HT1080 (cell line): ENCODE results near the gene TTC3. TPM values are rescaled to one million over a fixed set of nuclear protein-coding genes. Genes with fewer than 3 reads are reported as not detected.
"Not testable (repeated sequence)": the region's sequence is repeated elsewhere in the genome, so short reads cannot be mapped to it uniquely, and the experiment has no call there.

ENCODE experiments used
- DNase-seq: peaks from one replicate; pipeline ENCODE4 v3.0.0-alpha.2; 2015; ENCODE audit warnings: low read depth
- polyA plus RNA-seq, 2 experiments: library from polyadenylated mRNA; depleted of rRNA; stranded (reverse); fragments of >200 nt; gene quantifications; 2 replicates each; pipeline ENCODE4 v1.2.3, GENCODE V29; 2015
- total RNA-seq: library from RNA; depleted of rRNA; stranded (reverse); fragments of >200 nt; shearing (Covaris generic); gene quantifications from 2 replicates; pipeline ENCODE4 v1.2.3, GENCODE V29; 2014; rRNA removed

TTC3 gene
- 65.3 and 68.8 TPM in 2 replicates for total RNA-seq
- polyA plus RNA-seq (2015; cell fraction: cytosol; rRNA removed), result 44.0 and 65.4 TPM in 2 replicates
- 44.3 and 54.0 TPM in 2 replicates for polyA plus RNA-seq (2015; cell fraction: nucleus; rRNA removed)

DNA sequence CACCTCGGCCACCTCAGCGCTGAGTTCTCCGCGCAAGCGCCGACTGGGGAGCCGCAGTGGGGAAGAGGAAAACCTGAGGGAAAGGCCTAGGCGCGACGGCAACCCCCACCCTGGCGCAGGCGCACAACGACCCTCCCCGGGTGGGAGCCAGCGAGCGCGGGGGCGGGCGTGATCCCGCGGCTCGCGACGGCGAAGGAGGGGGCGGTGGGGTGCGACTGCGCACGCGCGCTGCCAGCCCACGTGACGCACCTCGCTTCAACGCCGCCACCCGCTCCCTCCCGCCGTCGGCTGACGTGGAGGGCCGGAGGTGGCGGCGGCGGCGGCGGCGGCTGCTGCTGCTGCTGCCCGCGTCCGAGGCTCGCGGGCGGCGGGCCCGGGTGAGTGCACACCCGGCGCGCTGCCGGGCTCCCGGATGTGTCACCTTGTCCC lies at the start of gene TTC3, which contains the start of gene PIGP:
Gene TTC3 (plus strand): TSS at position 267 of the 429 bp plus-strand sequence. CDS start 14,004 bp downstream, outside the sequence.
Gene PIGP (minus strand): TSS at position 84 of the 429 bp plus-strand sequence. CDS start 556 bp downstream, outside the sequence.
- peak; percentile 92 for DNase-seq

- no peak for DNase-seq
Observed at GRCh38 chr21:37026499-37026898, 46.6 kb upstream of the TTC3 start.

GRCh38 chr21:37028570-37028969 lies 44.5 kb upstream of the TTC3 start:
- no peak for DNase-seq

DNA sequence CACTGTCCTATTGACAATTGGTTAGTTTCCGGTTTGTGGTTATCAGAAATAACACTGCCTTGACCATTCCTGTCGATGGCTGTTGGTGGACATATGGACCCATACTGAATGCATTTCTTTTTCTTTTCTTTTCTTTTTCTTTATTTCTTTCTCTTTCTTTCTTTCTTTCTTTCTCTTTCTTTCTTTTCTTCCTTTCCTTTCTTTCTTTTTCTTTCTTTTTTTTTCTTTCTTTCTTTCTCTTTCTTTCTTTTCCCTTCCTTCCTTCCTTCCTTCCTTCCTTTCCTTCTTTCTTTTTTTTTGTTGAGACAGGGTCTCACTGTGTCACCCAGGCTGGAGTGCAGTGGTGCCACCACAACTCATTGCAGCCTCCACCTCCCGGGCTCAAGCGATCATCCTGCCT lies 42.2 kb upstream of the TTC3 start:
- DNase-seq, result no peak

- no peak for DNase-seq
Observed at GRCh38 chr21:37032293-37032692, 40.8 kb upstream of the TTC3 start.

DNA sequence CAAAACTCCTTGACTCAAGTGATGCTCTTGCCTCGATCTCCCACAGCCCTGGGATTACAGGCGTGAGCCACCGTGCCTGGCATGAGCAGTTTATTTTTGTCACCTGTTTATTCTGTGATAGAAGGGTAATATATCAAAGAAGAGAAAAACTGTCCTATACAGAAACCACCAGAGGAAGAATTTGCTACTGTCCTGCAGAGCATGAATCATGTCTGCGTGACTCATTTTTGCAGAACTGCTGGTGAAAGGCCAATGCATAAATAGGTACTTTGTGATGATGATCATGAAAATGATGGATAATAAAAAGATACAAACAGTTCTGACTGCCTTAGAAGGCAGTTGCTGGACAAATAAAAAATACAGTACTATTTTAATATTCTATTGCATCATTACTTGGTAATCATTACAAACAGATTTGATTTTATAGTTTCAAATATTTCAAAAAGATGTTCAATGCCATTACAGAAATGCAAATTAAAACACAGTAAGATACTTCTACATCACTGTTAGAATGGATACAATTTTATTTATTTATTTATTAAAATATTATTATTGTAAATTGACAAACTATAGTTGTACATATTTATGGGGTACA lies 40.1 kb upstream of the TTC3 start:
- DNase-seq, result peak; percentile 83

- DNase-seq, result not testable (repeated sequence)
Observed at GRCh38 chr21:37034394-37034793, 38.7 kb upstream of the TTC3 start.

DNA sequence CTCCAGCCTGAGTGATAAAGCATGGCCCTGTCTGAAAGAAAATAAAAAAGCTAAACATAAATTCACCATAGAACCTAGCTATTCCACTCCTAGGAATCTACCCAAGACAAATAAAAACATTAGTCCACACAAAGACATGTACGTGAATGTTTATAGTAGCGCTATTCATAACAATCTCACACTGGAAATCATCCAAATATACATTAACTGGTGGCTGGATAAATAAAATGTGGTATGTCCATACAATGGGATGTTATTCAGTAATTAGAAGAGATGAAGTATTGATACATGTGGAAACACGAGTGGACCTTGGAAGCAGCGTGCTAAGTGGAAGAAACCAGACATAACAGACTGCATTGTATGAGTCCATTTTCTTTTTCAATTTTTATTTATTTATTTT lies 36.9 kb upstream of the TTC3 start:
- DNase-seq, result no peak

- DNase-seq, result no peak
Observed at GRCh38 chr21:37039411-37040075, 33.5 kb upstream of the TTC3 start.

DNA sequence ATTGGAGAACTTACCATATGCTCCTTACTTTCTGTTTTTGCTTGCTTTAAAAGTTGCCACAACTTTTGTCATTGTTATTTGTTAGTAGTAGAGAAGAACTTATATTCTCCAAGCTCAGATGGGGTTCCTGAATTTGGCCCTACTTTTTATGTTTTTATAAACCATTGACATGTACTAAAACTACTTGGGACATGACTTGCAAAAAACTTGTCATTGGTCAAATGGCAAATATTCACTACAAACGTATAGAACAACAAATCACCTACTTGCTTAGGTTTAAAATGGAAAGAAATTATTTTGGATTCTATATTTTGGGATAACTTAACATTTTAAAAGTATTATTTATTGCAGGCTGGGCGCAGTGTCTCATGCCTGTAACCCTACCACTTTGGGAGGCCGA lies 32.8 kb upstream of the TTC3 start:
- no peak for DNase-seq

GRCh38 chr21:37041706-37042271 lies 31.3 kb upstream of the TTC3 start:
- no peak for DNase-seq

- no peak for DNase-seq
Observed at GRCh38 chr21:37043818-37044217, 29.2 kb upstream of the TTC3 start.

DNA sequence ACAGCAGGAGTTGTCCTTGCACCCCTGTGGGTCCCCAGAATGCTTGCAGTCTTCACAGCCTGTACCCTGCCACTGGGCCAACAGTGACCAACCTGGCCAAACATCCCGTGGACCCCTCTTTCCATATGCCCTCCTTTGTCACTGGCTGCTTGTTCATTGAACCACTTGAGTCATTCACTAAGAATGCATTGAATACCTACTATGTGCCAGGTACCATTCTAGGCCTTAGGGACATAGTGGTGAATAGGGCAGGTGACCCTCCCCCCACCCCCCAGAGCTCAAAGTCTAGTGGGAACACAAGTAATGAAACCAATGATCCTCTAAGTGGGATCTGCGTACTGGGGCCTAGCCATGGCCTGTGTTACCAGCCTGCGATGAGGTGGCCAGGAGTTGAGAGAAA lies 28.4 kb upstream of the TTC3 start:
- no peak for DNase-seq

DNA sequence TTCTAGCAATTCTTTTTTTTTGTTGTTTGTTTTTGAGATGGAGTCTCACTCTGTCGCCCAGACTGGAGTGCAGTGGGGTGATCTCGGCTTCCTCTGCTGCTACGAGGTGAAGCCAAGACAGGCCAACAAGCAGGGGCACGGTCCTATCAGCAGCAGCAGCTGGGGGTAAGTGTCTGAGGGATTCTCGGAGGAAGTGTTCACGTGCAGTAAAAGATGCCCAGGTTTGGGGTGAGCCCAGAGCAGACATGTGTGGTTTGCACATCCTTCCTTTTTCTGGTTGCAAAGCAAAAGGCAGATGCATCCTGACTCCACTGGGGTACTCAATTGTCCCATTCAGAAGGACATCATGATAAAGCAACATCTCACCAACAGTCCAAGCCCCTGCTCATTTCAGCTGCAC lies 27.9 kb upstream of the TTC3 start:
- DNase-seq, result no peak

GRCh38 chr21:37045556-37045955 lies 27.5 kb upstream of the TTC3 start:
- DNase-seq, result no peak

GRCh38 chr21:37047079-37047478 lies 26.0 kb upstream of the TTC3 start:
- DNase-seq, result peak; percentile 21

GRCh38 chr21:37049741-37050140 lies 23.3 kb upstream of the TTC3 start:
- DNase-seq, result not testable (repeated sequence)

DNA sequence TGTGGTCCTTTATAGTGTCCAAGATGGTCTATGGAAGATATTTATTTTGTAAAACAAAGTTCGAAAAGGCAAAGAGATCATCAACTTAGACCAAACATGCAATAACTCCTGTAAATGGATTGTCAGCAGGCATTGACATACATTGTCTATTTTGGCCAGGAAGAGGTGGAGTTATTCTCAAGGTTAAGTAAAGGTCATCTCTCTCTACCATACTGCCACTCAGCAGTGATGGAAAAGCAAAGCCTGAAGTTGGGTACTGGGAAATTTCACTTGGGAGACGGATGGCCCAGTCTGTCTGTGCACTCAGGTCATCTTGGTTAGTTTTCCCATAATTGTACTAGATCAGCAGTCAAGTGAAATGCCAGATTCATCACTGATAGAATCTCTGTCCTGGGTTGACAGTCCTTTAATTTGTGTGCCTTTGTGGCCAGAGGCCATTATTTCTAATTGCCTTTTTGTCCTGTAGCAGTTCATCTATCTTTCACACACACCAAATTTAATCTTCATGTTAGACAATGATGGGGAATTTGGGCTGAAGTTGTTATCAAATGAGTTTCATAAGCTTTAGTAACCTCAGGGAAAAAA lies 17.7 kb upstream of the TTC3 start:
- DNase-seq, result no peak

DNA sequence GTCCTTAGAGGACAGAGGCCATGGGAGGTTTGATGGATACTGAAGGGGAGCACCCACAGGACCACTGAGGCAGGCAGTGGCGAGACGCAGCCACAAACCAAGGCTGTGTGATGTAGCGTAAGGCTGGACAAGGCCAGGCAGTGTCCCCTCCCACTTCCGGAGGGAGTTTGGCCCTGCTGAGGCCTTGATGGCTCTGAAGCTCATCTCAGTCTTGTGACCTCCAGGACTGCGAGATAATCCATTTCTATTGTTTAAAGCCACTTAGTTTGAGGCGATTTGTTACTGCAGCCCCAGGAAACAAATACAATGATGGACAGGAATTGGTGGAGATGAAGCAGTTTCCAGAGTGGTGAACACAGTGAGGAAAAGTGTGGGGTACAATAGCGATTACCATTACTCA lies 15.4 kb upstream of the TTC3 start:
- no peak for DNase-seq

DNA sequence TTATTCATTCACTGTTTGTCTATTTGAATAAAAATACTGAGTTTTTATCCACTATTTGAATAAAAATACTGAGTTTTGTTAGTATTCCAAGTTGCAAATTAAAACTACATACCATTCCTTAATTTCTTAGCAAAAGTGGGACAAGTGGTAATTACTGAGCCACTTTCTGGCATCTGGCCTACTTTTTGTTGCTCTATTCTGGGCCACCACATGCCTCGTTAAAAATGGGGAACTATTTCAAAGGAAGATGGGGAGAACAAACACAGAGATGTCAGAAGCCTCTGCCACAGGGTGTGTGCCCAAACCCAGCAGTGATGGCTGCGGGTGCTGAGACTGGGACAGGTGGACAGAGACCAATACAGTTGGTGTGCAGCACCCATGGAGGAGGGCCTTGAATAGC lies 14.8 kb upstream of the TTC3 start:
- no peak for DNase-seq

DNA sequence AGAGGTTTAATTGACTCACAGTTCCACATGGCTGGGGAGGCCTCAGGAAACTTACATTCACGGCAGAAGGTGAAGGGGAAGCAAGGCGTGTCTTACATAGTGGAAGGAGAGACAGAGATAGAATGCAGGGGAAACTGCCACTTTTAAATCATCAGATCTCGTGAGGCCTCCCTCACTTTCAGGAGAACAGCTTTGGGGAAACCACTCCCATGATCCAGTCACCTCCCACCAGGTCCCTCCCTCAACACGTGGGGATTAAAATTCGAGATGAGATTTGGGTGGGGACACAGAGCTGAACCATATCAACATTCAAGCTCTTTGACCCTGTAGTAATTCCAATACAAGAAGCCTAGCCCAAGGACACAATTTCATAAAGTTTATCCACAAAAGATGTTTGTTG lies 13.9 kb upstream of the TTC3 start:
- DNase-seq, result no peak

GRCh38 chr21:37060296-37060695 lies 12.8 kb upstream of the TTC3 start:
- DNase-seq, result peak; percentile 97
